NCI-H510A (cell line): ENCODE measurements around the gene NNT.
"Not testable (repeated sequence)": the region's sequence is repeated elsewhere in the genome, so short reads cannot be mapped to it uniquely, and the experiment has no call there.

Source experiments
- DNase-seq: peaks from one replicate; lab custom pipeline; 2025; lab: John Stamatoyannopoulos, UW

NNT gene

DNA sequence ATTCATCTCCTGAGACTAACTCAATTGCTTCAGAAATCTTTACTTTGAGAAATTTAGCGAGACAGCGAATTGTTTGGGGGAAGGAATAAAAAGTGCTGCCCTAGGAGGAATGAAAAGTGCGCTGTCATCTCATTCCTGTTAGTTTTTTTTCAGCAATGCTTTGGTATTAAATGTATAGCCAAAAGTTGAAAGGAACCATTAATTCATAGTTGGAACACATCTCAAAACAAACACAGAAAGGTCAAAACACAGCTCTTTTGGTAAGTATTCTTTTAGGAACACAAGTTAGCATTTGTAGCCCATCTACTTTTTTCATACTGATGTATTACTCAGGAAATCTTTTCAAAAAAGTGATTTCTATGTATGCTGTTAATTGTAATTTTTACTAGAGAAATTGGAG lies 109.1 kb downstream of the NNT start:
- no peak for DNase-seq

DNA sequence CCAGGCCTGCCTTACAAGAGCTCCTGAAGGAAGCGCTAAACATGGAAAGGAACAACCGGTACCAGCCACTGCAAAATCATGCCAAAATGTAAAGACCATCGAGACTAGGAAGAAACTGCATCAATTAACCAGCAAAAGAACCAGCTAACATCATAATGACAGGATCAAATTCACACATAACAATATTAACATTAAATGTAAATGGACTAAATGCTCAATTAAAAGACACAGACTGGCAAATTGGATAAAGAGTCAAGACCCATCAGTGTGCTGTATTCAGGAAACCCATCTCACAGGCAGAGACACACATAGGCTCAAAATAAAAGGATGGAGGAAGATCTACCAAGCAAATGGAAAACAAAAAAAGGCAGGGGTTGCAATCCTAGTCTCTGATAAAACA lies 116.8 kb downstream of the NNT start:
- DNase-seq, result not testable (repeated sequence)

DNA sequence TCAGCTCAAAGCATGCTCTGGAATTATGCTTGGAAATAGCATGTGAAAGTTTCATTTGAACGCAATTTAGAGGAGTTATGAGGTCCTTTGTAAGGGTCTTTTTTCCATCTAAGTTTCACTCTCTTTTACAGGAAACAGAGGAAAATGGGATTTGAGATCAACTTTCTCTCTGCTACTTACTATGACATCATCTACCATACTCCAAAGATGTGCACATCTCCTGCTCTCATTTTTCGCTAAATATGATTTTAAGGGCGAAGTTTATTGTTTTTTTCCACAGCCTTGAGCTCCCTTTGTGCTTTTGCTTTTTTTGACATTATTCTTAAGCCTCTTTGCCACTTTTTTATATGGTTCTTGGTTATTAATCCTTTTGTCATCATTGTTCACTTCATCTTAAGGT lies 125.6 kb downstream of the NNT start:
- DNase-seq, result no peak

DNA sequence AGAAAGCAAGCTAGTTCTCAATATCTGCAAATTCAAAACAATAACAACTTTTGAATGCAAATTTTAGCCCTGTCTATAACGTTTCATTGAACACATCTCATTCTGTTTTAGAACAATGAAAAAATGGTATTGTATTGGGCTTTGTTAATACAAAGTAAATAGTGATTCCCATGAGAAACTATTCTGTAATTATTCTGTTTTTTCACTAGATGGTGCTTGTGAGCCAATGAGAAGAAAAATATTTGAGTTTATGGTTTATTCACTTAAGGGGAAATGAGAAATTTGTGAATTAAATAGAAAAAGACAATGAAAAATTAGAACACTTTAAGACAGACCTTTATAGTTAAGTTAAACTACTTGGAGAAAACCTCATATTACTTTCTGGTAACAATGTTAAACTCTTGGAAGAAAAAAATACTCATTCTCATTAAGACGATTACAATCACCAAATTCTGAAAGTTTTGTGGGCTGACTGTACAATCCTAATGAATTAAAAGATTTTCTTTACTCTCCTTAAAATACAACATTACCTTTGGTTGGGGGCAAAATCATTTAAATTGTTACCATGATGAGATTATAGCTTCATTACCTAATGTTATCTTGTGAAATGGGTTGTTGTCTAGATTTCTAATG lies 127.0 kb downstream of the NNT start:
- no peak for DNase-seq

DNA sequence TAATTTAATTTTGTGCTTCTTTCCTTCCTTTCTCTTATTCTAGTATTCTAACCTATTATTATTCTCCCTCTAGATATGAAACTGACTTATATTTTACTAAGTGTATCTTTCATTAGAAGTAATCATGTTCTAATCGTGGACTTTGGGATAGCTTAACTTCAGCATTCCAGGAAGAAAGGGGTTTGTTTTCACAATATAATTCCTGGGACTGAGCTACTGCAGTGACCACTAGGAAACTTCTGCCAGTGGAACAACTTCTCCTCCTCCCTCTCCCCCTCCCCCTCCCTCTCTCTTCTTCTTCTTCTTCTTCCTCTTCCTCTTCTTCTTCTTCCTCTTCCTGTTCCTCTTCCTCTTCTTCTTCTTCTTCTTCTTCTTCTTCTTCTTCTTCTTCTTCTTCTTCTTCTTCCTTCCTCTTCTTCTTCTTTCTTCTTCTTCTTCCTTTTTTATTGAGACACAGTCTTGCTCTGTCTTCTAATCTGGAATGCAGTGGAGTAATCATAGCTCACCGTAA lies 127.9 kb downstream of the NNT start:
- no peak for DNase-seq

GRCh38 chr5:43731573-43731972 lies 128.6 kb downstream of the NNT start:
- DNase-seq, result no peak

DNA sequence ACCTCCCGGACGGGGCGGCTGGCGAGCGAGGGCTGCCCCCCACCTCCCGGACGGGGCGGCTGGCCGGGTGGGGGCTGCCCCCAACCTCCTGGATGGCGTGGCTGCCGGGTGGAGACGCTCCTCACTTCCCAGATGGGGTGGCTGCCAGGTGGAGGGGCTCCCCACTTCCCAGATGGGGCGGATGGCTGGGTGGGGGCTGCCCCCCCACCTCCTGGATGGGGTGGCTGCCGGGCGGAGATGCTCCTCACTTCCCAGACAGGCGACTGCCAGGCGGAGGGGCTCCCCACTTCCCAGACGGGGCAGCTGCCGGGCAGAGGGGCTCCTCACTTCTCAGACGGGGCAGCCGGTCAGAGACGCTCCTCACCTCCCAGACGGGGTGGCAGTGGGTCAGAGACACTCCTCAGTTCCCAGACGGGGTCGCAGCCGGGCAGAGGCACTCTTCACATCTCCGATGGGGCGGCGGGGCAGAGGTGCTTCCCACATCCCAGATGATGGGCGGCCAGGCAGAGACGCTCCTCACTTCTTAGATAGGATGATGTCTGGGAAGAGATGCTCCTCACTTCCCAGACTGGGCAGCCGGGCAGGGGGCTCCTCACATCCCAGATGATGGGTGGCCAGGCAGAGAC lies 143.1 kb downstream of the NNT start:
- DNase-seq, result not testable (repeated sequence)

- no peak for DNase-seq
These were observed 147.8 kb downstream of the NNT start for GRCh38 chr5:43750809-43751208.

DNA sequence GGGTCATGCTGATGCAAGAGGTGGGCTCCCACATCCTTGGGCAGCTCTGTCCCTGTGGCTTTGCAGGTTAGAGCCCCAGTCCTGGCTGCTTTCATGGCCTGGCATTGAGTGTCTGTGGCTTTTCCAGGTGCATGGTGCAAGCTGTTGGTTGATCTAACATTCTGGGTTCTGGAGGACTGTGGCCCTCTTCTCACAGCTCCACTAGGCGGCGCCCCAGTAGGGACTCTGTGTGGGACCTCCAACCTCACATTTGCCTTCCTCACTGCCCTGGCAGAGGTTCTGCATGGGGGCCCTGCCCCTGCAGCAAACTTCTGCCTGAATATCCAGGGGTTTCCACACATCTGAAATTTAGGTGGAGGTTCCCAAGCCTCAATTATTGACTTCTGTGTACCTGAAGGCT lies 150.1 kb downstream of the NNT start:
- no peak for DNase-seq
